NT2/D1 (cell line): ENCODE results near the gene GRIK1.

Experiments used
- DNase-seq: peaks from one replicate; pipeline ENCODE4 v3.0.0-alpha.2; 2011; ENCODE audit warnings: low read depth, low spot score
- H3K27me3 ChIP-seq: 2 replicates; pipeline ENCODE4 v1.6.0; 2011; ENCODE audit warnings: mild to moderate bottlenecking; ENCODE audit not compliant: insufficient read length, insufficient read depth
- H3K36me3 ChIP-seq: 2 replicates; pipeline ENCODE4 v1.6.1; 2011; ENCODE audit warnings: mild to moderate bottlenecking, low read length, mixed read lengths; ENCODE audit not compliant: insufficient read depth, insufficient read length
- H3K4me1 ChIP-seq: 2 replicates; pipeline ENCODE4 v1.5.1; 2011; ENCODE audit not compliant: insufficient read depth, insufficient read length
- H3K4me3 ChIP-seq: 2 replicates; pipeline ENCODE4 v1.5.1; 2011; ENCODE audit warnings: low read depth; ENCODE audit not compliant: insufficient read length
- H3K9ac ChIP-seq: 2 replicates; pipeline ENCODE4 v1.6.0; 2011; ENCODE audit warnings: low read depth; ENCODE audit not compliant: insufficient read length
- H3K9me3 ChIP-seq: 2 replicates; pipeline ENCODE4 v1.5.1; 2011; ENCODE audit warnings: mild to moderate bottlenecking, low read length; ENCODE audit not compliant: insufficient read depth
- SUZ12 ChIP-seq: IDR thresholded peaks from 2 replicates; pipeline ENCODE4 v1.6.1; 2011; ENCODE audit not compliant: insufficient read length, insufficient read depth; ENCODE audit errors: extremely low read depth
- YY1 ChIP-seq: IDR thresholded peaks from 2 replicates; pipeline ENCODE4 v1.6.1; 2011; ENCODE audit not compliant: insufficient read length, insufficient read depth
- ZNF274 ChIP-seq: IDR thresholded peaks from 2 replicates; pipeline ENCODE4 v1.6.1; 2011; ENCODE audit warnings: mild to moderate bottlenecking, low read depth, low read length

The GRIK1 gene

DNA sequence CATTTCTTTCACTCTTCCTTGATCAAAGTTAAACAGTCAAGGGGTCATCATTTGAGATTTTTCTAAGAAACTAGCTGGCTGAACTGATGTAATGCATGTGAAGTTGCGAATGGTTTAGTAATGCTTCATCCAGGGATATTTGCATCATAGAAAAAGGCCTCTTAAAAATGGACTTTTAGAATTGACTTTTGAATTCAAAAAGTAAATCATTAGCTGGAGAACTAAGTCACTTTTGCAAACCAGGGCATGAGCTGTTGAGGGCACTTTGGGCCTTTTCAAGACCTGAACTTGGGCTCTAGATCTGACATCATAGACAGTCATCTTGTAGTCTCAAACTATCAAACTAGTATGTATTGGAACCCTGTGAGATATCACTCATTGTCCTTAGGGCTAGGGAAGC lies 85.0 kb downstream of the GRIK1 start:
- no peak overlapping the region for H3K9ac ChIP-seq
- no peak for DNase-seq
- TF ChIP-seq SUZ12 (no peak), ZNF274 (no peak), YY1 (no peak)
- no peak overlapping the region for H3K4me3 ChIP-seq
- no peaks in the 10 kb centered on the region for H3K36me3 ChIP-seq
- H3K4me1 ChIP-seq, result no peaks in the 10 kb centered on the region
- no peaks in the 10 kb centered on the region for H3K27me3 ChIP-seq
- no peaks in the 10 kb centered on the region for H3K9me3 ChIP-seq

DNA sequence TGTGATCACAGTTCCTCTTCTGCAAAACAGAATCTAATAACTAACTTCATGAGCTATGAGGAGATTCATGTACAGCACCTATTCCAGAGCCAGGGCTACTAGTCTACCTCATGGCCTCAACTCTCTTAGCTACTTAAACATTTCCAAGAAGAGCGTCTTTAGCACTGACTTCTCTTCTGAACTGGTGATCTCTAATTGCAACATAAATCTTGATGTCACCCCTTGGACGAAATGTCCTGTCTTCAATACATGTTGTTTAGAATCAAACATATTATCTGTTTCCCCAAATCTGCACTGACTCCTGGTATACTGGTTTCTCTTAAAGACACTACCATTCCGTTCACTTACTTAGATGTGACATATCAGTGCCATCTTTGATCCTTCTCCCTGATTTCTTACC lies 88.2 kb downstream of the GRIK1 start:
- TF ChIP-seq ZNF274, result no peak
- TF ChIP-seq SUZ12, result no peak
- TF ChIP-seq YY1, result no peak
- Histone ChIP-seq H3K27me3 (no peaks in the 10 kb centered on the region), H3K4me3 (no peak overlapping the region), H3K9me3 (no peaks in the 10 kb centered on the region), H3K36me3 (no peaks in the 10 kb centered on the region), H3K9ac (no peak overlapping the region), H3K4me1 (no peaks in the 10 kb centered on the region)
- DNase-seq, result no peak

GRCh38 chr21:29849735-29850176 lies 90.0 kb downstream of the GRIK1 start:
- peak; percentile 74 for DNase-seq
- TF ChIP-seq YY1, result no peak
- TF ChIP-seq SUZ12, result no peak
- no peak for TF ChIP-seq ZNF274
- Histone ChIP-seq H3K36me3 (no peaks in the 10 kb centered on the region), H3K4me3 (no peak overlapping the region), H3K27me3 (no peaks in the 10 kb centered on the region), H3K9me3 (no peaks in the 10 kb centered on the region), H3K4me1 (no peaks in the 10 kb centered on the region), H3K9ac (no peak overlapping the region)

DNA sequence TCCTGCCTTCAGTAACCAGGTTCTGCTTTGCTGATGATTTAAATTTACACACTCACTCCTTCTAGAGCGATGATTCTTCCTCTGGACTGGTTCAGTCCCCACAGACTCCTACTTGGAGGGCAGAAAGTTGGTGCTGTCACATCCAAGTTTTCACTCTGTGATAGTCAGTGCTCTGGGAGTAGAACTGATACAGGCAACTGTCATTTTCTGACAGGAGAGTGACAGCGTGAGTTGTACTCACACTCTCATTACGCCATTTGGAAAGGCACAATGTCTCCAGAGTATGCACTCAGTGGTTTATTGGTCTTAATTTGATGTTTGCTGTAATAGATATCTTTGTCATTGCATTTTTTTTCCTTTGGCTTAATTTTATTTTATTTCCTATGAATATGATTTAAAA lies 96.0 kb downstream of the GRIK1 start:
- no peak for TF ChIP-seq ZNF274
- TF ChIP-seq YY1, result no peak
- no peak for TF ChIP-seq SUZ12
- H3K4me3 ChIP-seq, result no peak overlapping the region
- no peaks in the 10 kb centered on the region for H3K27me3 ChIP-seq
- H3K9ac ChIP-seq, result no peak overlapping the region
- no peaks in the 10 kb centered on the region for H3K4me1 ChIP-seq
- H3K36me3 ChIP-seq, result no peaks in the 10 kb centered on the region
- H3K9me3 ChIP-seq, result no peaks in the 10 kb centered on the region
- no peak for DNase-seq

- H3K9ac ChIP-seq, result no peak overlapping the region
Observed at GRCh38 chr21:29834617-29835016, 105.2 kb downstream of the GRIK1 start.

GRCh38 chr21:29832217-29832616 lies 107.6 kb downstream of the GRIK1 start:
- no peak for DNase-seq
- peaks cover 37% of the 10 kb centered on the region for H3K9me3 ChIP-seq
- TF ChIP-seq SUZ12, result no peak
- TF ChIP-seq YY1, result no peak
- no peak for TF ChIP-seq ZNF274

More at GRCh38 chr21:29834617-29835016, 105.2 kb downstream of the GRIK1 start:
- TF ChIP-seq SUZ12 (no peak), YY1 (no peak), ZNF274 (no peak)
- Histone ChIP-seq H3K4me1 (no peaks in the 10 kb centered on the region), H3K4me3 (no peak overlapping the region), H3K36me3 (no peaks in the 10 kb centered on the region), H3K27me3 (no peaks in the 10 kb centered on the region), H3K9me3 (peaks cover 29% of the 10 kb centered on the region)
- no peak for DNase-seq

GRCh38 chr21:29829564-29830275 lies 110.1 kb downstream of the GRIK1 start:
- no peaks in the 10 kb centered on the region for H3K4me1 ChIP-seq
- no peaks in the 10 kb centered on the region for H3K36me3 ChIP-seq
- DNase-seq, result no peak
- no peak overlapping the region for H3K4me3 ChIP-seq
- peaks cover 38% of the 10 kb centered on the region for H3K9me3 ChIP-seq
- H3K27me3 ChIP-seq, result no peaks in the 10 kb centered on the region
- H3K9ac ChIP-seq, result no peak overlapping the region
- no peak for TF ChIP-seq ZNF274
- TF ChIP-seq YY1, result no peak
- TF ChIP-seq SUZ12, result no peak

More at GRCh38 chr21:29832217-29832616, 107.6 kb downstream of the GRIK1 start:
- no peaks in the 10 kb centered on the region for H3K4me1 ChIP-seq
- H3K9ac ChIP-seq, result no peak overlapping the region
- no peak overlapping the region for H3K4me3 ChIP-seq
- H3K36me3 ChIP-seq, result no peaks in the 10 kb centered on the region
- no peaks in the 10 kb centered on the region for H3K27me3 ChIP-seq

DNA sequence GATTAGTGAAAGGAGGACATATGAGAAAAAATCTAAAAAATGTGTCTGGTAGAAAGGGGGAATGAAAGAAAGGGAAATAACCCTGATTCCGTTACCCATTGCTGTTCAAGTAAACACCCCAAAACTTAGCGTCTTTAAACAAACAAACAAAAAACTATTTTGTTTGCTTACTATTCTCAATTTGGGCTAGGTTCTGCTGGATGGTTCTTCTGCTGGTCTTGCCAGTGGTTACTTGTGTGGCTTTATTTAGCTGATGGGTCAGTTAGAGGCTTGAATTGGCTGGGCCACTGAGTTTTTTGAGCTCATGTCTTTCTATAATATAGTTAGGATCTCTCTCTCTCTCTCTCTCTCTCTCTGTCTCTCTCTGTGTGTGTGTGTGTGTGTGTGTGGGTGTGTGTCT lies 112.1 kb downstream of the GRIK1 start:
- TF ChIP-seq SUZ12 (no peak), ZNF274 (no peak), YY1 (no peak)
- H3K9me3 ChIP-seq, result peaks cover 27% of the 10 kb centered on the region
- no peak overlapping the region for H3K4me3 ChIP-seq

More for the DNA sequence above, 112.1 kb downstream of the GRIK1 start:
- no peaks in the 10 kb centered on the region for H3K27me3 ChIP-seq
- no peak overlapping the region for H3K9ac ChIP-seq
- H3K4me1 ChIP-seq, result no peaks in the 10 kb centered on the region
- DNase-seq, result no peak
- no peaks in the 10 kb centered on the region for H3K36me3 ChIP-seq
